Spleen (tissue), 11 donors: ENCODE measurements around the gene MED13L. TPM values are rescaled to one million over a fixed set of nuclear protein-coding genes. Genes with fewer than 3 reads are reported as not detected.
A peak's percentile ranks its signal among the peaks of the same experiment; 100 is the strongest.

Source experiments
- DNase-seq: peaks from one replicate; pipeline ENCODE4 v3.0.0-alpha.2; 2020
- H3K27ac ChIP-seq, 8 donors: fragments of 200-600 bp; sonication (generic) in 7 of 8; 1 replicate in 4 of 8; 2 replicates in 4 of 8; pipeline versions ENCODE4 v1.5.0 to v1.8.0; 2016 to 2021; ENCODE audit warnings: inconsistent platforms in 4 of 8, mild to moderate bottlenecking in 4 of 8, moderate library complexity in 1 of 8
- H3K27me3 ChIP-seq, 7 donors: fragments of 200-600 bp; sonication (generic) in 6 of 7; replicated peaks in 1 of 7; 1 replicate in 4 of 7; 2 replicates in 3 of 7; pipeline versions ENCODE4 v1.5.0 to v1.8.0; 2016 to 2021; ENCODE audit warnings: inconsistent platforms in 3 of 7, mild to moderate bottlenecking in 1 of 7
- H3K36me3 ChIP-seq, 6 donors: fragments of 200-600 bp; sonication (generic) in 5 of 6; 1 replicate in 4 of 6; 2 replicates in 2 of 6; pipeline versions ENCODE4 v1.5.0 to v1.8.0; 2016 to 2021; ENCODE audit warnings: inconsistent platforms in 2 of 6
- H3K4me1 ChIP-seq, 6 donors: fragments of 200-600 bp; sonication (generic) in 5 of 6; 1 replicate in 3 of 6; 2 replicates in 3 of 6; pipeline versions ENCODE4 v1.5.0 to v1.8.0; 2016 to 2021; ENCODE audit warnings: inconsistent platforms in 3 of 6
- H3K4me3 ChIP-seq, 8 donors: fragments of 200-600 bp; sonication (generic) in 7 of 8; 1 replicate in 4 of 8; 2 replicates in 4 of 8; pipeline versions ENCODE4 v1.5.0 to v1.8.0; 2016 to 2021; ENCODE audit warnings: inconsistent platforms in 4 of 8, mild to moderate bottlenecking in 4 of 8, moderate library complexity in 2 of 8
- H3K9me3 ChIP-seq, 8 donors: fragments of 200-600 bp; sonication (generic) in 7 of 8; 1 replicate in 4 of 8; 2 replicates in 4 of 8; pipeline versions ENCODE4 v1.5.0 to v1.8.0; 2016 to 2021; ENCODE audit warnings: inconsistent platforms in 4 of 8
- POLR2A ChIP-seq, 3 donors: fragments of 450-650 bp; IDR thresholded peaks; one replicate each; pipeline ENCODE4 v1.5.1; 2017; ENCODE audit warnings: antibody characterized with exemption in 3 of 3, mild to moderate bottlenecking in 1 of 3
- POLR2AphosphoS5 ChIP-seq, 3 donors: sonication (generic); formaldehyde crosslinking; IDR thresholded peaks; one replicate each; pipeline ENCODE4 v1.5.1; 2017; ENCODE audit warnings: antibody characterized with exemption in 3 of 3
- WGBS, 5 donors: extraction: QIAGEN DNeasy Blood & Tissue Kit in 3 of 5; methylation state at CpG; one replicate each; pipeline versions ENCODE4 v1.1.5 to v1.1.7; 2013 to 2018; 5-methylcytosine and 5-hydroxymethylcytosine counted together
- intact Hi-C: fragments of 100-400 bp; cut with DNase I; formaldehyde crosslinking; loops from one replicate; pipeline ENCODE4 v1.15.0; 2023; ENCODE audit warnings: low total_unique reads
- polyA plus RNA-seq, 3 donors: library from polyadenylated mRNA; stranded (reverse); fragments of 200-250 nt; gene quantifications; one replicate each; pipeline ENCODE4 v1.2.1, GENCODE V29; 2013
- total RNA-seq, 7 donors: library from RNA; depleted of rRNA in 3 of 7; stranded (reverse); fragments of >200 nt in 3 of 7; fragmentation: NEBNext Ultra II Directional in 4 of 7; extraction: Animal tissue kit (Norgen Biotek cat#: 25700) in 4 of 7; gene quantifications; one replicate each; pipeline versions ENCODE4 v1.1.0 to v1.2.1, GENCODE V29; 2016 to 2021
- TF ChIP-seq, protein P1 (sequence below), 11 experiments: fragments of 200-600 bp in 7 of 11; fragments of 450-650 bp in 4 of 11; sonication (generic) in 4 of 11; IDR thresholded peaks in 8 of 11; conservative IDR thresholded peaks in 3 of 11; 1 replicate in 7 of 11; 2 replicates in 4 of 11; pipeline versions ENCODE4 v1.4.0 to v1.8.0; 2016 to 2021; ENCODE audit warnings: antibody characterized with exemption in 11 of 11, inconsistent platforms in 4 of 11, mild to moderate bottlenecking in 1 of 11
- donor health status: healthy with polysubstance abuse.
- donor health status: DM: no; HTN: no; CAD: no; lungs with moderate emphysema.
- donor health status: DM: no; HTN: no; CAD: no.
- donor health status: Bipolar disorder and iron deficiency.
- donor health status: healthy.
- donor health status: DM: no; HTN: no; CAD: no.
- donor health status: DM: yes; HTN: yes; CAD: no.

The MED13L gene
- total and polyA plus RNA-seq, 10 donors, result 13.4 to 255 (median 185) TPM

DNA sequence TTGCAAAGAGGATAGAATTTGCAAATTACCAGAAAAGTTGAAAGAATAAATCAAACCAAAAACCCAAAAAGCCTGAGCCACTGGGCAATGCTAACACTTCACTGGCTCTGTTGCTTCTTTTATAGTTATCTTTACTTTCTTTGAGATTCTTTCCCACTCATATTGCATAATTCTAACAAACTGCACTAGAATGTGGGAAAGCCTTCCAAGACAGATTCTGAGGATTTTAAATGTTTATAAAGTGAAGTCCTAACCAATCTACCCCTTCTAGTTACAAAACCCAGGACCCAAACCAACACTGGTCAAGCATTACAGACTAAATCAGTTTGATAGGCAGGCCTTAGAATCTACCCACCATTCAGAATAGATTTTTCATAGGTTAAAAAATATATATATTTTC, 150.9 kb downstream of the MED13L start:
- Histone ChIP-seq H3K27ac (no peak overlapping the region), H3K27me3 (no peaks in the 10 kb centered on the region), H3K4me1 (peaks cover 24 to 100% (median 82%) of the 10 kb centered on the region in 6 donors), H3K36me3 (no peaks in the 10 kb centered on the region), H3K4me3 (no peak overlapping the region), H3K9me3 (no peaks in the 10 kb centered on the region)
- TF ChIP-seq, protein P1, sequence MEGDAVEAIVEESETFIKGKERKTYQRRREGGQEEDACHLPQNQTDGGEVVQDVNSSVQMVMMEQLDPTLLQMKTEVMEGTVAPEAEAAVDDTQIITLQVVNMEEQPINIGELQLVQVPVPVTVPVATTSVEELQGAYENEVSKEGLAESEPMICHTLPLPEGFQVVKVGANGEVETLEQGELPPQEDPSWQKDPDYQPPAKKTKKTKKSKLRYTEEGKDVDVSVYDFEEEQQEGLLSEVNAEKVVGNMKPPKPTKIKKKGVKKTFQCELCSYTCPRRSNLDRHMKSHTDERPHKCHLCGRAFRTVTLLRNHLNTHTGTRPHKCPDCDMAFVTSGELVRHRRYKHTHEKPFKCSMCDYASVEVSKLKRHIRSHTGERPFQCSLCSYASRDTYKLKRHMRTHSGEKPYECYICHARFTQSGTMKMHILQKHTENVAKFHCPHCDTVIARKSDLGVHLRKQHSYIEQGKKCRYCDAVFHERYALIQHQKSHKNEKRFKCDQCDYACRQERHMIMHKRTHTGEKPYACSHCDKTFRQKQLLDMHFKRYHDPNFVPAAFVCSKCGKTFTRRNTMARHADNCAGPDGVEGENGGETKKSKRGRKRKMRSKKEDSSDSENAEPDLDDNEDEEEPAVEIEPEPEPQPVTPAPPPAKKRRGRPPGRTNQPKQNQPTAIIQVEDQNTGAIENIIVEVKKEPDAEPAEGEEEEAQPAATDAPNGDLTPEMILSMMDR (IDR thresholded peaks at IDR 0.05 in 8 of 11, conservative IDR thresholded peaks at IDR 0.05 in 3 of 11), result no peak
- TF ChIP-seq POLR2AphosphoS5 (IDR thresholded peaks at IDR 0.05), result no peak
- no peak for TF ChIP-seq POLR2A (IDR thresholded peaks at IDR 0.05)
- no peak for DNase-seq
- intact Hi-C loops, result no loop called here

DNA sequence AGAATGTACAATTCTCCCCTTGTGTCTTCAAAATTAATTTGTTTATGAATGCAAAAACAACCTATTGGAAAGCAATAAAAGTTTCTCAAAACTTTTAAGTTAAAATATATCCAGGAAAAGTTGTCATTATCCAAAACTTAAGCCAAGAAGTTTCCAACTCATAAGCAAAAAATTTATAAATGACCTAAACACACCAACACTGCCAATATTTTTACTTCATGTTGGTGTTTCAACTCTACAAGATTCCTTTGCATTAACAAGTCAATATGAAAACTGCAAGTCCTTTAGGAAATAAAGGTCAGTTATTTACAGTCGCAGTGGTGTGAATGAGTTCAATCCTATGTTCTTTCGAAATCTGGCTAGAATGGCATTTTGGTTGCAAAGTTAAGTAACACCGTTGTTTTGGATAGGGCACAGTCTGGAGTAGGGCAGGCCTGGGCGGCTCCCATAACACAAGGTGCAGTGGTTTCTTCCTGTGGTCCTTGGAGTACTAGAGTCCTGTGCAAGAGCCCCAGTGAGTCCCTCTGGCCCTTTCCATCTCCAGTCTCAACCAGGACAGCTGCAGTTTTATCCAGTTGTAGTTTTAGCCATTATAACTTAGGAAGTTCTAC, 151.4 kb downstream of the MED13L start:
- no peak for DNase-seq
- H3K36me3 ChIP-seq, result no peaks in the 10 kb centered on the region
- H3K4me3 ChIP-seq, result no peak overlapping the region
- TF ChIP-seq POLR2A (IDR thresholded peaks at IDR 0.05) (no peak), POLR2AphosphoS5 (IDR thresholded peaks at IDR 0.05) (no peak)
- TF ChIP-seq, protein P1 (IDR thresholded peaks at IDR 0.05 in 8 of 11, conservative IDR thresholded peaks at IDR 0.05 in 3 of 11), result no peak
- WGBS, 5 donors, result 60 to 89% (median 65%) methylated on average over 4 of the region's 4 CpGs
- H3K9me3 ChIP-seq, result no peaks in the 10 kb centered on the region
- peaks cover 24 to 100% (median 82%) of the 10 kb centered on the region in 6 donors for H3K4me1 ChIP-seq
- intact Hi-C loops, result no loop called here
- no peak overlapping the region for H3K27ac ChIP-seq
- no peaks in the 10 kb centered on the region for H3K27me3 ChIP-seq

DNA sequence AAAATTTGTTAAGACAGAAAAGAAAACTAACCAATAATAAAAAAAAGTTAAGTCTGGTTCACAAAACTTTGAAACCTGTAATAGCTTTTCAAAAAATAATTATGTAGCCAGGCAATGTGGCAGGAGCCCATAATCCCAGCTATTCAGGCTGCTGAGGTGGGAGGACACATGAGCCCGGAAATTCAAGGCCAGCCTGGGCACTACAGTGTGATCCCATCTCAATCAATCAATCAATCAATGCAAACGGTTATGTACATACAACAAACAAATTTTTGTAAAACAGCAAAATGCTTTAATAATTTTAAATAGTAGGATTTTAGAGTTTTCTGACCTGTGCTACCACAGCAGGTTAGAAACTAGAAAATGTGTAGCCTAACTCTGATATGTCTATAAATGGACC, 152.4 kb downstream of the MED13L start:
- no peak overlapping the region for H3K4me3 ChIP-seq
- H3K9me3 ChIP-seq, result no peaks in the 10 kb centered on the region
- intact Hi-C loops, result no loop called here
- DNase-seq, result no peak
- WGBS, 5 donors, result 73 to 86% (median 79%) methylated on average over 2 of the region's 2 CpGs
- no peak overlapping the region for H3K27ac ChIP-seq
- H3K4me1 ChIP-seq, result peaks cover 24 to 99% (median 79%) of the 10 kb centered on the region in 6 donors
- no peaks in the 10 kb centered on the region for H3K27me3 ChIP-seq
- TF ChIP-seq POLR2A (IDR thresholded peaks at IDR 0.05) (no peak), POLR2AphosphoS5 (IDR thresholded peaks at IDR 0.05) (no peak)
- TF ChIP-seq, protein P1 (IDR thresholded peaks at IDR 0.05 in 8 of 11, conservative IDR thresholded peaks at IDR 0.05 in 3 of 11), result no peak
- no peaks in the 10 kb centered on the region for H3K36me3 ChIP-seq

DNA sequence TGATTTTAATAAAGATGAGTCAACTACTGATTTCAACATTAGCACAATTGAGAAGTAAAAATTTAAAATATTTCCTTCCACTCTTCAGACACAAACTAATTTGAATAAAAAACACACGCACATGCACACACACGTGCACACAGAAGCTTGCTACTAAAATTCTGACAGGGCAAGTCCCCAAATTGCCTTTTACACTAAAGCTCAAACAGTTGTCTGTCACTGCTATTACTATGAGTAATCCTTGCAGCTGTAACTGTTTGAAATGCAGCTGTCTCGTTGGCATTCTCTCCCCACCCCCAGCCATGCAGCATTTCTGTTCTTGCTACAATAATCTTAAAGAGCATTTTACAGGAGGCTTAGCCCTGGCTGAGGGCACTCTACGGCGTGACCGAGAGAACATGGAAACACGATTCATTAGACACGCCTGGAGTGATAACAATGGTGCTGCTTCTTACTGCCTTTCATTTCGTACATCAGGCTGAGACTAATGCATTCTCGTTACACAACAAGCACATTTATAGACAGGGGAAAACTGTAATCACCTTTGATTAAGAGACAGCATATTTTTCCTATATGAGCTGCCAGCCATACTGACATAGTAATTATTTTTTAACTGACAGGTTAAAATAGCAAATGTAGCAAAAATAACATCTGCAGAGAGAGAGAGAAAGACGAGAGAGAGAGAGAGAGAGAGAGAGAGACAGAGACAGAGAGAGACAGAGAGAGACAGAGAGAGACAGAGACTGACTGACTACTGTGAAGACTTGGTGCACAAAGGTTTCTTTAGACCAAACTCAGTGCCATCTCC, 153.8 kb downstream of the MED13L start:
- DNase-seq, result no peak
- peak in 1 of 3 donors; percentile 11 for TF ChIP-seq POLR2AphosphoS5 (IDR thresholded peaks at IDR 0.05)
- TF ChIP-seq, protein P1 (IDR thresholded peaks at IDR 0.05 in 8 of 11, conservative IDR thresholded peaks at IDR 0.05 in 3 of 11), result no peak
- 34 to 43% (median 38%) methylated on average over 11 of the region's 11 CpGs for WGBS, 5 donors
- Histone ChIP-seq H3K27me3 (no peaks in the 10 kb centered on the region), H3K4me3 (peak overlapping the region in 1 of 8 donors; percentile 21), H3K36me3 (no peaks in the 10 kb centered on the region), H3K27ac (peak overlapping the region in 4 of 8 donors; percentile 26 to 47 (median 36)), H3K9me3 (no peaks in the 10 kb centered on the region), H3K4me1 (peaks cover 24 to 97% (median 77%) of the 10 kb centered on the region in 6 donors)
- intact Hi-C loops, result no loop called here
